Measurements from ENCODE around the gene CTNNA3. TPM values are rescaled to one million over a fixed set of nuclear protein-coding genes. Genes with fewer than 3 reads are reported as not detected.

The CTNNA3 gene
- total and polyA plus RNA-seq, 2 of the 4 experiments (the other 2 are of a cell fraction), result 0.19 to 0.90 TPM

DNA sequence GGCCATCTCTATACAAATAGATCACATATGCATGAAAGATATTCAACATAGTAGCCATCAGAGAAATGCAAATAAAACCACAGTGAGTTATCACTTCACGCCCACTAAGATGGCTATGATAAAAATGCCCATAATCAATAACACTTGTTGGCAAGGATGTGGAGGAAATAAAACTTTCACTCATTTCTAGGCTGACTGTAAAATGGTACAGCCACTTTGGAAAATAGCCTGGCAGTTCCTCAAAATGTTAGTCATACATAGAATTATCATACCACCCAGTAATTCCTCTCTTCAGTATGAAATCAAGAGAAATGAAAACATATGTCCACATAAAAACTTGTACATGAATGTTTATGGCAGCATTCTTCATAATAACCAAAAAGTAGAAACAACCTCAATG, 445.3 kb downstream of the CTNNA3 start:
- Histone ChIP-seq H2BK120ac (ENCODE audit: low read depth, low read length) (no peak overlapping the region), H3K4me1 (ENCODE audit: control insufficient read depth, insufficient read depth, low read length) (no peaks in the 10 kb centered on the region), H2AFZ (replicated peaks; ENCODE audit: low read length, poor library complexity) (no peak overlapping the region), H3K18ac (ENCODE audit: low read depth, low read length) (no peak overlapping the region), H3K27me3 (ENCODE audit: control insufficient read depth, insufficient read depth, low read length) (no peaks in the 10 kb centered on the region), H4K20me1 (ENCODE audit: insufficient read depth, low read length) (no peaks in the 10 kb centered on the region), H2BK5ac (ENCODE audit: low read depth, low read length, poor library complexity, severe bottlenecking) (no peak overlapping the region), H2BK20ac (ENCODE audit: low read depth, low read length) (no peak overlapping the region), H3K14ac (replicated peaks; ENCODE audit: low read depth, low read length) (no peak overlapping the region), H3K9ac (ENCODE audit: low read depth, low read length) (no peak overlapping the region), H3K9me1 (ENCODE audit: insufficient read depth, low read length) (no peaks in the 10 kb centered on the region), H3K36me3 (ENCODE audit: control insufficient read depth, insufficient read depth, low read length) (no peaks in the 10 kb centered on the region), H2BK15ac (ENCODE audit: low read depth, low read length) (no peak overlapping the region), H3K23ac (ENCODE audit: low read depth, low read length) (no peak overlapping the region), H3K4ac (ENCODE audit: low read depth, low read length) (no peak overlapping the region), H3K56ac (ENCODE audit: extremely low read depth, insufficient read depth, low read length) (no peak overlapping the region), H3K9me3 (ENCODE audit: control insufficient read depth, insufficient read depth, low read length) (no peaks in the 10 kb centered on the region), H4K5ac (ENCODE audit: low read depth, low read length) (no peak overlapping the region), H3K4me3 (ENCODE audit: insufficient read depth, low read depth, low read length) (no peak overlapping the region), H2AK9ac (replicated peaks; ENCODE audit: low read depth, low read length, poor library complexity) (no peak overlapping the region), H3K4me2 (ENCODE audit: low read depth, low read length) (no peak overlapping the region), H2AK5ac (ENCODE audit: low read depth, low read length) (no peak overlapping the region), H3K27ac (ENCODE audit: insufficient read depth, low read length) (no peak overlapping the region), H4K91ac (ENCODE audit: insufficient read depth, low read depth, low read length) (no peak overlapping the region), H3K79me1 (ENCODE audit: low read depth in 1 of 2, low read length in 2 of 2) (no peaks in the 10 kb centered on the region), H4K8ac (ENCODE audit: low read depth in 2 of 2, low read length in 2 of 2) (no peak overlapping the region)
- dilution Hi-C loops (cut with HindIII; ENCODE audit: low sequenced_read_pairs, unreplicated experiment), result no loop called here
- DNase-seq, result no peak
- no TSS peak for BruUV-seq (replicated peaks)
- POLR2A ChIA-PET (ENCODE audit: unreplicated experiment), result no interaction called here
- TF ChIP-seq RFX5 (IDR thresholded peaks at IDR 0.05; ENCODE audit: low read depth, low read length) (no peak), BHLHE40 (IDR thresholded peaks at IDR 0.05; ENCODE audit: low read depth, low read length) (no peak), CTCF (conservative IDR thresholded peaks at IDR 0.05; ENCODE audit: low read depth, low read length) (no peak), NFE2L2 (IDR thresholded peaks at IDR 0.05; ENCODE audit: low read depth, low read length) (no peak), FOS (IDR thresholded peaks at IDR 0.05; ENCODE audit: low read depth, low read length) (no peak), MAZ (IDR thresholded peaks at IDR 0.05; ENCODE audit: borderline replicate concordance, low read depth, low read length) (no peak), RAD21 (IDR thresholded peaks at IDR 0.05; ENCODE audit: low read length) (no peak), SMC3 (IDR thresholded peaks at IDR 0.05; ENCODE audit: low read depth, low read length) (no peak), CHD1 (IDR thresholded peaks at IDR 0.05; ENCODE audit: low read depth, low read length) (no peak), RCOR1 (IDR thresholded peaks at IDR 0.05; ENCODE audit: insufficient replicate concordance, low read length) (no peak), MXI1 (IDR thresholded peaks at IDR 0.05; ENCODE audit: borderline replicate concordance, low read depth, low read length) (no peak), POLR2A (IDR thresholded peaks at IDR 0.05; ENCODE audit: low read depth, low read length) (no peak), ELK1 (IDR thresholded peaks at IDR 0.05; ENCODE audit: borderline replicate concordance, low read depth, low read length) (no peak), CEBPB (IDR thresholded peaks at IDR 0.05; ENCODE audit: low read depth, low read length) (no peak), MAFK (IDR thresholded peaks at IDR 0.05; ENCODE audit: low read depth, low read length) (no peak)
- TF ChIP-seq, protein P1, sequence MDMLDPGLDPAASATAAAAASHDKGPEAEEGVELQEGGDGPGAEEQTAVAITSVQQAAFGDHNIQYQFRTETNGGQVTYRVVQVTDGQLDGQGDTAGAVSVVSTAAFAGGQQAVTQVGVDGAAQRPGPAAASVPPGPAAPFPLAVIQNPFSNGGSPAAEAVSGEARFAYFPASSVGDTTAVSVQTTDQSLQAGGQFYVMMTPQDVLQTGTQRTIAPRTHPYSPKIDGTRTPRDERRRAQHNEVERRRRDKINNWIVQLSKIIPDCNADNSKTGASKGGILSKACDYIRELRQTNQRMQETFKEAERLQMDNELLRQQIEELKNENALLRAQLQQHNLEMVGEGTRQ (IDR thresholded peaks at IDR 0.05; ENCODE audit: low read depth, low read length), result no peak
- in situ Hi-C loops (cut with MboI; ENCODE audit: low sequenced_read_pairs), result no loop called here
- ATAC-seq (ENCODE audit: low read depth), result no peak
- WGBS, 2 experiments (ENCODE audit: extremely low coverage in 2 of 2, insufficient read length in 1 of 2), result no CpG with 5 or more reads among the region's 1 CpG
- CTCF ChIA-PET, result no interaction called here
- intact Hi-C loops (cut with micrococcal nuclease), result no loop called here
